Thoracic aorta (tissue), 2 donors: ENCODE results near the gene OPTC. TPM values are rescaled to one million over a fixed set of nuclear protein-coding genes. Genes with fewer than 3 reads are reported as not detected.

Experiments used
- ATAC-seq: fragments of 150-250 bp; one replicate; pipeline ENCODE4 v1.8.0; 2017; ENCODE audit warnings: low read depth; ENCODE audit not compliant: insufficient number of reproducible peaks, low FRiP score
- DNase-seq: peaks from one replicate; pipeline ENCODE4 v3.0.0-alpha.2; 2020; ENCODE audit warnings: low spot score
- H3K27ac ChIP-seq, 2 donors: fragments of 200-600 bp; sonication (generic); 1 replicate in 1 of 2; 2 replicates in 1 of 2; pipeline ENCODE4 v1.5.1; 2016; ENCODE audit warnings: mild to moderate bottlenecking in 2 of 2, moderate library complexity in 2 of 2
- H3K27me3 ChIP-seq: fragments of 200-600 bp; sonication (generic); replicated peaks from 2 replicates; pipeline ENCODE4 v1.6.0; 2016; ENCODE audit warnings: mild to moderate bottlenecking; ENCODE audit not compliant: insufficient read depth
- H3K36me3 ChIP-seq: fragments of 200-600 bp; sonication (generic); one replicate; pipeline ENCODE4 v1.5.1; 2016
- H3K4me1 ChIP-seq, 2 donors: fragments of 200-600 bp; sonication (generic); 1 replicate in 1 of 2; 2 replicates in 1 of 2; pipeline versions ENCODE4 v1.5.1 to v1.6.0; 2016; ENCODE audit warnings: low read depth in 2 of 2, mild to moderate bottlenecking in 1 of 2; ENCODE audit not compliant: control insufficient read depth in 1 of 2
- H3K4me3 ChIP-seq: fragments of 200-600 bp; sonication (generic); 2 replicates; pipeline ENCODE4 v1.5.1; 2016; ENCODE audit warnings: mild to moderate bottlenecking
- H3K9me3 ChIP-seq: fragments of 200-600 bp; sonication (generic); 2 replicates; pipeline ENCODE4 v1.5.1; 2016
- CTCF ChIP-seq: fragments of 200-600 bp; sonication (generic); IDR thresholded peaks from one replicate; pipeline ENCODE4 v1.5.1; 2019; ENCODE audit warnings: antibody characterized with exemption
- total RNA-seq, 2 donors: library from RNA; depleted of rRNA; stranded (reverse); fragments of >200 nt; gene quantifications; one replicate each; pipeline versions ENCODE4 v1.1.0 to v1.2.3, GENCODE V29; 2016

Gene OPTC
- total RNA-seq, 2 donors from 2014 or later: not detected

DNA sequence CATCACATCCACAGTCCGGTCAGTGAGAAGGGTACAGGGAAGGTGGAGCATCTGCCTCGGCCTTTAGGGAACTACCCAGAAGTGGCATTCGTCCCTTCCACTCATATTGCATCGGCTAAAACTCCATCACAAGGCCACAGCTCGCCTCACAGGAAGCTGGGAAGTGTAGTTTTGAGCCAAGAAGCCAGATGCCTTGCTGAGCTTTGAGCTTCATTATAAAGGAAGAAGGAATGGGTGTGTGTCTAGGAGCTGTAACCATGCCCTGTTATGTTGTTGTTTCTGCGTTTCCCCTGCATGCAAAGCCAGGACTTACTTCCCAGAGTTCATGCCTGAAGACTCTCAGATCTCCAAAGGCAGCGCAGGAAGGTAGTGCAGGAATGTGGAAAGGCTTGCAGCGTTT, 61.1 kb downstream of the OPTC start:
- H3K4me1 ChIP-seq: peaks cover 48 to 77% of the 10 kb centered on the region in 2 donors
- no peaks in the 10 kb centered on the region for H3K27me3 ChIP-seq
- DNase-seq: no peak
- no peak for TF ChIP-seq CTCF
- no peaks in the 10 kb centered on the region for H3K36me3 ChIP-seq
- ATAC-seq: no peak
- H3K27ac ChIP-seq: peak overlapping the region; percentile 89 to 92
- H3K9me3 ChIP-seq: no peaks in the 10 kb centered on the region
- H3K4me3 ChIP-seq: peak overlapping the region; percentile 21

DNA sequence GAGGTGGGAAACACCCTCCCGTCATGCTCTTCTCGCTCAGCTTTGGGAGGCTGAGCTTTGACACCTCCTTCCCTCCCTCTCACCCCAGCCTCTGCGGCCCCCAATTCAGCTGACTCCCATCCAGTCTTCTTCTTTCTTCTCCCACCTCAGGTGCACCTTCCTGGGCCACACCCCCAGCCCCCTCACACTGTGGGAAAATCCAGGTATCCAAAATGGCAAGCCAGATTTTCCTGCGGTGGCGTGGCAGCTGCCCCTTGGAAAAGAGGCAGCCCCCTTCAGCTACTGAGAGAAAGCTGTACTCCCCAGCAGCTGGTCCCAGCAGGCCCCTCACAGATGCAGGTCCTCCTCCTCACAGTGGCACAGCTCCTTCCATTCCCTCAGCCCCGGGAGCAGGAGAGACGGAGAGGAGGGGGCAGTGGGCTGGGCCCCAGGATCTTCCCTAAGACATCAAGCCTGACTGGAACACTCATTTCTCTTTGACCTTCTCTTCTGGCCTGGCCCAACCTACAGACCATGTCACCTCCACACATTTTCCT, 61.6 kb downstream of the OPTC start:
- Histone ChIP-seq H3K9me3 (no peaks in the 10 kb centered on the region), H3K4me1 (peaks cover 48 to 77% of the 10 kb centered on the region in 2 donors), H3K4me3 (peak overlapping the region; percentile 21), H3K27me3 (no peaks in the 10 kb centered on the region), H3K27ac (peak overlapping the region; percentile 89 to 92), H3K36me3 (no peaks in the 10 kb centered on the region)
- no peak for ATAC-seq
- TF ChIP-seq CTCF: no peak
- DNase-seq: no peak

DNA sequence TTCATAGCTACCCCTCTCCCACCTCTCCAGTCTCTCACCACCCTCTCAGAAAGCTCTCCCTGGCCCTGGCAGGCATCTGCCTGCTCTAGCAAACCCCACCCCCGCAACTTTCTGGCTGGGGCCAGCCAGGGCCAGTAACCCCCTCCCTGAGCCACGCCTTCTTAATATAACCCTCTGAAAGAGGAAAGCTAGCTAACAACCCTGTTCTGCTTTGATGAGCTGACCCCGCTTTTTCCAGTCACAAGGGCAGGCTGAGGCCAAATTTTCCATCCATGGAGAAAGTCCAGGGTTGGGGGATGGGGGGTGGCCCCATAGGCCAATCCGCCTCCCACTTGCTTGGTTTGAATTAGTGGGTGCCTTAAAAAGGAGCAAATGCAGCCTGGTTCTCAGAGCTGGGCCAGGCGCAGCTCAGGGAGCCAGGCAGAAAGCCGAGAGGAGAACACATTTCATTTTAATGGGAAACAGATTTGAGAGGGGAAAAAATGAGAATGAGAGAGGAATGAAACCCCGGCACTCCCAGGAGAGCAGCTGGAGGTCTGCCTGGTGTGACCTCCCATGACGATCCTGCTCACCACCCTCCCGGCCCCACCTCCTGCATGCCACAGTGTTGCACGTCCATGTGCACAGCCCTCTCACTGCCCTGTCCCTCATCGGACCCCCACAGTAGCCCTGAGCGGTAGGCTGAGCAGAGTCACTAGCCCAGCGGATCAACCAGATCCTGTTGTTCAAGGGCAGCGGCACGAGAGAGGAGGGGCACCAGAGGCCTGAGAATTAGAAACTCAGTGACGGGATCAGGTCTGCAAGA, 62.3 kb downstream of the OPTC start:
- Histone ChIP-seq H3K4me3 (peak overlapping the region; percentile 21), H3K27ac (peak overlapping the region; percentile 89 to 92), H3K9me3 (no peaks in the 10 kb centered on the region), H3K27me3 (no peaks in the 10 kb centered on the region), H3K36me3 (no peaks in the 10 kb centered on the region), H3K4me1 (peaks cover 48 to 72% of the 10 kb centered on the region in 2 donors)
- no peak for TF ChIP-seq CTCF
- ATAC-seq: peak; percentile 16
- peak; percentile 29 for DNase-seq

DNA sequence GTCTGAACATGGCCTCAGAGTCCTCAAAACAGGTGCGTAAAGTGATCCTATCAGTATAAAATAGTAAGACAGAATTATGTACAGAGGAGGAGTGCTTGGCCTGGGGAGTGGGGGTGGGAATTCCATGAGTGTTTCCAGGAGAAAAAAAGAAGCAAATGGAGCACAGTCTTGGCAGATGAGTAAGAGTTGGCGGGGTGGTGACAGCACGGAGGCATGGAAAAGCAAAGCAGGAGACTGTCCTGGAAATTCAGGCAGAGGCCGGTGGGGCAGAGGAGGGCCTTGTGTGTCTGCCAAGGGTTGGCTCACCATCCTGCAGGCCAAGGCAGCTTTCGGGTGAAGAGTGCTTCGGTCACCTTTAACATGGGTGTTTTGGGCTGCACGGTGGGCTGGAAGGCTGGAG, 63.4 kb downstream of the OPTC start:
- peaks cover 42 to 65% of the 10 kb centered on the region in 2 donors for H3K4me1 ChIP-seq
- ATAC-seq: peak; percentile 14
- no peaks in the 10 kb centered on the region for H3K27me3 ChIP-seq
- no peaks in the 10 kb centered on the region for H3K36me3 ChIP-seq
- no peak for TF ChIP-seq CTCF
- H3K4me3 ChIP-seq: peak overlapping the region; percentile 12
- H3K9me3 ChIP-seq: no peaks in the 10 kb centered on the region
- DNase-seq: peak; percentile 55
- H3K27ac ChIP-seq: peak overlapping the region; percentile 89 to 92

- Histone ChIP-seq H3K9me3 (no peaks in the 10 kb centered on the region), H3K27me3 (no peaks in the 10 kb centered on the region), H3K27ac (peak overlapping the region; percentile 92), H3K4me1 (peaks cover 42 to 65% of the 10 kb centered on the region in 2 donors), H3K4me3 (peak overlapping the region; percentile 12), H3K36me3 (no peaks in the 10 kb centered on the region)
- no peak for TF ChIP-seq CTCF
- ATAC-seq: peak; percentile 88
- DNase-seq: peak; percentile 73
Measured at GRCh38 chr1:203558064-203558760, 64.3 kb downstream of the OPTC start.
